AG10803 (cell line): ENCODE measurements around the gene RABL2B.

Experiments
- DNase-seq: peaks from one replicate; pipeline ENCODE4 v3.0.0; 2010; ENCODE audit warnings: low read depth
- H3K4me3 ChIP-seq: 2 replicates; pipeline ENCODE4 v1.5.1; 2011; ENCODE audit warnings: mild to moderate bottlenecking, low read length, control low read depth
- CTCF ChIP-seq: conservative IDR thresholded peaks from 2 replicates; pipeline ENCODE4 v1.5.1; 2011; ENCODE audit warnings: mild to moderate bottlenecking, low read length, control low read depth, inconsistent platforms

Gene RABL2B

GRCh38 chr22:50730013-50730891 lies 53.2 kb downstream of the RABL2B start:
- H3K4me3 ChIP-seq = no peak overlapping the region
- no peak for DNase-seq
- no peak for TF ChIP-seq CTCF

- no peak for TF ChIP-seq CTCF
- DNase-seq = no peak
- no peak overlapping the region for H3K4me3 ChIP-seq
Measured at GRCh38 chr22:50729391-50730012, 53.9 kb downstream of the RABL2B start.

GRCh38 chr22:50728523-50728931 lies 54.9 kb downstream of the RABL2B start:
- no peak for DNase-seq
- no peak overlapping the region for H3K4me3 ChIP-seq
- no peak for TF ChIP-seq CTCF

- no peak overlapping the region for H3K4me3 ChIP-seq
- no peak for TF ChIP-seq CTCF
- DNase-seq = no peak
Measured at GRCh38 chr22:50727678-50728522, 55.5 kb downstream of the RABL2B start.

GRCh38 chr22:50726643-50727340 lies 56.6 kb downstream of the RABL2B start:
- no peak for DNase-seq
- no peak for TF ChIP-seq CTCF
- no peak overlapping the region for H3K4me3 ChIP-seq

- H3K4me3 ChIP-seq = no peak overlapping the region
- TF ChIP-seq CTCF = no peak
- DNase-seq = no peak
Measured at GRCh38 chr22:50725597-50725996, 57.8 kb downstream of the RABL2B start.
